AG08396 (cell line): ENCODE measurements around the gene ZSWIM2.
"Not testable (repeated sequence)": the region's sequence is repeated elsewhere in the genome, so short reads cannot be mapped to it uniquely, and the experiment has no call there.

Experiments
- DNase-seq: peaks from one replicate; pipeline ENCODE4 v3.0.0; 2012; ENCODE audit warnings: low spot score, mixed read lengths

The ZSWIM2 gene

DNA sequence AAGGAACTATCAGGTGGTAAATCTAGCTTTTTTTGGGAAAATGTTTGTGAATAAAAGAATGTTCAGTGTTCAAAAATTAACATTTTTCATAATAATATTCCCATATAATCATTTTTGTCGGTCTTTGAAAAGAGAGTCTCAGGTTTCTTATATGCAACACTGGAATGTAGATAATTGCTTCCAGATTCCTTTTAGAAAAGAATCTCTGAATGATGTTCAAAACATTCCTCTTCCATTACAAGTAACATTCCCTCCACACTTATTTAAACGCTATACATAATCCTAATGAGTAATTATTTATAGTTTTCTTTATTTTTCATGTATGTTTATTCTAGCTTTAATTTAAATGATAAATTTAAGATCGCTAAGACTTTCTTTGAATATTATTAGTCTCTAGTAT lies 7.0 kb downstream of the ZSWIM2 start:
- DNase-seq, result peak; percentile 29

DNA sequence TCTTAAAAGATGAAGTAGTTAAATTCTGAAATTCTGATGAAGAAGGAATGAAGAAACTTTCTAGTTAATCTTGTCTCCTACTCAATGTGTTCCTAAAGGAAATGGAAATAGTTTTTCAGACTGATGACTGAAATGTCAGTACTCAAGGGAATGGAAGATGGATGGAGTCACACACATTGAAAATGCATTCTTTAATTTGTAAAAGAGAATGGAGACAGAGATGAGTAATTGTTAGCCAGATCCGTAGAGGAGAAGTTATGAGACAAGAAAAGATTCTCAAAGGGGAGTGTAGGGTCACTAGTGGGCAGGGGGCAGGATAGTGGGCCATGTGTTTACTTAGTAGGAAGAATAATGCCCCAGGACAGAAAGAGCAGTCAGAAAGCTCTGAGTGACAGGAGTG lies 13.3 kb downstream of the ZSWIM2 start:
- no peak for DNase-seq

DNA sequence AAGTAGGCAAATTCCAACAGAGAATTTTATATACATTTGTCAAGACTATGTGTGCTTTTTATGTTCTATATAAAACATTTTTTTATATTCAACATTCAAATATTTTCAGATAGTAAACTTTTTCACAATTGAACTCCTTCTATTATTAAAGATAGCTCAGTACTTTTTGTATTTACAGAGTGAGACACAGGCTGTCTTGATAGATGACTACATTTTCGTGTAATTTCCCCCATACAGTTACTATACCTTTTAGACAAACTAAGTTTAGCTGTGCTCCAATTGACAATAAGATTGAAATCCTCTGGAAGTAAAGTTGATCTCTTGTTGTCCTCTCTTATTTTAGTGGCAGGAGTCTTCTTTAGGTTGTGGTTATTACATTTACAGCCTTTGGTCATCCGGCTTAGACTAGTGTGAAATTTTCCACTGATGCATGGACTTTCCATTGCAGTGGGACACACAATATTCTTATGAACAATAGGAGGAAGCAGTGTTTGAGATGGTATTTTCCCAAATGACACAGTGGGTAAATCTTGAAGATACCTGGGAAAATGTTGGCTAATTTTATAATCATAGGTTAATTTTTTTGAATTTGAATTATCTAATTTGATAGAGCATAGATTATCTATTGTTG lies 21.0 kb downstream of the ZSWIM2 start:
- no peak for DNase-seq

DNA sequence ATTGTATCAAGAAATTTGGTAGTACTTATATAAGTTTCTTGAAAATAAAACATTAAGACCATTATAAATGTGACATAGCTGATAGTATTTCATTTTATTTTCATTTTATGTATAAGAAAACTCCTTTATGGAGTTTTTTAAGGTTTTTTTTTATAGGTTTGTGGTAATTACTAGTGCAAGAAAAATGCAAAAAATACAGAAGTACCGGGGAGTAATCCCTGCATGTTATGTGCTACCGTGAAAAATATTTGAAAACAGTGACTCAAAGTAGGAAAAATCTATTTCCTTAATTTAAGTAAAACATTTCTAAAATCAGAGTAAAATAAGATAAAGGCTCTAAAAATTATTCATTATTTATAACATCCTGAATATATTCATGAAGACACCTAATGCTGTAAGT lies 21.6 kb downstream of the ZSWIM2 start:
- DNase-seq, result peak; percentile 12

DNA sequence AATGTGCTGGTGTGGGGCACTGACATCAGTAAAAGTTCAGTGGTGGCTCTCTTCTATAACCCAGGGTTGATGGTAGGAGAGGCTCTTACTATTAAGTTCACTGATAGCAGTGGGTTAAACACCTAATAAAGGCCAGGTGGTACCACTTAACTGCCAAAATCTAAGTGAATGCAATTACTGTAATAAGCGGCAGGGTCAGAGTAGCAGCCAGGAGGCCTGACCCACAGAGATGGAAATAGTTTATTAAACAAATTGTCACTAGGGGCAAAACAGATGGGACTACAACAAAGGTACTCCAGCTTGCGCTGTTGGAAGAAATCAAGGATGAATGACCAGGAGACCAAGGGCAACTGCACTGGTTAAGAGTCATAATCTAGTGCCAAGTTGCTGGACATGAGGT lies 26.6 kb downstream of the ZSWIM2 start:
- DNase-seq, result no peak

DNA sequence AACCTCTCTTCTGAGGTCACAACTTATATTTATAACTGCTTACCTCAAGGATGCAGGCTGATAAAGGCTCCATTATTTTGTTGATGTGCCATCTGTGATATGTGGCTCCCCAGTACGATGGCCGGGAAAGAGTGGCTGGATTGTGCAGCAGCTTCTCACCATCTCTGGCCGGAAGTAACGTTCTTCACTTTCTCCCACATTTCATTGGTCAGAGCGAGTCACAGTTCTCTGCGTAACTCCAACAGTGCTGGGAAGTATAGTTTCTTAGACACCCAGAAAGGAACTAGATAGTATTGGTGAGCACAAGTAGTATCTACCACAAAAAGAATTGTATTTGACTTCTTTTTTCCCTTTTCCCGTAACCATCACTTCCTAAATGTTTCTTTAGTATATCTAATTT lies 28.7 kb downstream of the ZSWIM2 start:
- DNase-seq, result no peak

DNA sequence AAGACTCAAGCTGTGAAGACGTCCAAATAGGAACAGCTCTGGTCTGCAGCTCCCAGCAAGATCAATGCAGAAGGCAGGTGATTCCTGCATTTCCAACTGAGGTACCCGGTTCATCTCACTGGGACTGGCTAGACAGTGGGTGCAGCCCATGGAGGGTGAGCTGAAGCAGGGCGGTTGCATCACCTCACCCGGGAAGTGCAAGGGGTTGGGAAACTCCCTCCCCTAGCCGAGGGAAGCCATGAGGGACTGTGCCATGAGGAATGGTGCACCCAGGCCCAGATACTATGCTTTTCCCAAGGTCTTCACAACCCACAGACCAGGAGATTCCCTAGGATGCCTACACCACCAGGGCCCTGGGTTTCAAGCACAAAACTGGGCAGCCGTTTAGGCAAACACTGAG lies 37.2 kb downstream of the ZSWIM2 start:
- DNase-seq, result not testable (repeated sequence)

DNA sequence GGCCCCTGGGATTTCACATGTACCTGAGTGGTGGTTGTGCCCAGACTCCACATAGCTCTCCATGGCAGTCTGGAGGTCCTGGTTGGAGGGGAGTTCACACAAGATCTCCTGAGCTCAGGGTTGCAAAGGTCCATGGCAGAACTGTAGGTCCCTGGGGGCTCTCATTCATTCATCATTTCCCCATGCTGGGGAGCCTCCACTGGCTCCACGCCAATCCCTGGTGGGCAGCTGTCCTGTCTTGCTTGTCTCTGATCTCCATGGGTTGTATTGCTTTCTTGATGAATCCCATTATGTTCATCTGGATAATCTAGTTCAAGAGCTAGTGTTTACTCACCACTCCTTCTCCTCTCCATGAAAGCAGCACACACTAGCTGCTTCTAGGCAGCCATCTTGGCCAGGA lies 42.4 kb downstream of the ZSWIM2 start:
- no peak for DNase-seq

DNA sequence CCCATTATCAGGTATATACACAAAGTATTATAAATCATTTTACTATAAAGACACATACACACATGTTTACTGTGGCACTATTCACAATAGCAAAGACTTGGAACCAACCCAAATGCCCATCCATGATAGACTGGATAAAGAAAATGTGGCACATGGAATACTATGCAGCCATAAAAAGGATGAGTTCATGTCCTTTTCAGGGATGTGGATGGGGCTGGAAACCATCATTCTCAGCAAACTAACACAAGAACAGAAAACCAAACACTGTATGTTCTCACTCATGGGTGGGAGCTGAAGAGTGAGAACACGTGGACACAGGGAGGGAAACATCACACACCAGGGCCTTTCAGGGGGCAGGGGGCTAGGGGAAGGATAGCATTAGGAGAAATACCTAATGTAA lies 50.4 kb downstream of the ZSWIM2 start:
- not testable (repeated sequence) for DNase-seq

DNA sequence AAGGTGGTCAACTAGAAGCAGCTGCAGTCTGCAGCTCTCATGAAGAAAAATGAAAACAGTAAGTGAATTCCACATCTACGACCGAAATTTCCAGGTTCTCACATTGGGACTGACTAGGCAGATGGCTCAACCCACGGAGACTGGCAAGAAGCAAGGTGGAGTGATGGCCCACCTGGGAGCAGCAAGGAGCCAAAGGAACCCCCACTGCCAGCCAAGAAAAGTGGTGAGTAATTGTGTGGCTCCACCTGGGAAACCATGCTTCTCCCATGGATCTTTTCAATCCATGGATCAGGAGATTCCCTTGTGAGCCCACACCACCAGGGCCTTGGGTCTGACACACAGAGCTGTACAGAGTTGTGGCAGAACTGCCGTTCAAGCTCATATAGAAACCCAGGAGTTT lies 64.0 kb downstream of the ZSWIM2 start:
- no peak for DNase-seq

DNA sequence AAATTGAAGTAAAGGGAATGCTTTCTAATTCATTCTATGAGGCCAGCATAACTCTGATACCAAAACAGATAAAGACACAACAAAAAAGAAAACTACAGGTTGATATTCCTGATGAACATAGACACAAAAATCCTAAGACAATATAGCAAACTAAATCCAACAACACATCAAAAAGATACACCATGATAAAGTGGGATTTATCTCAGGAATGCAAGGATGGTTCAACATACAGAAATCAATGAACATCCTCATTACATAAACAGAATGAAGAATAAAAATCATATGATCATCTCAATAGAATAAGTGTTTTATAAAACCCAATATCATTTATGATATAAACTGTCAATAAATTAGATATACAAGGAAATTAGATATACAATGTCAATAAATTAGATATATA lies 65.7 kb downstream of the ZSWIM2 start:
- no peak for DNase-seq

DNA sequence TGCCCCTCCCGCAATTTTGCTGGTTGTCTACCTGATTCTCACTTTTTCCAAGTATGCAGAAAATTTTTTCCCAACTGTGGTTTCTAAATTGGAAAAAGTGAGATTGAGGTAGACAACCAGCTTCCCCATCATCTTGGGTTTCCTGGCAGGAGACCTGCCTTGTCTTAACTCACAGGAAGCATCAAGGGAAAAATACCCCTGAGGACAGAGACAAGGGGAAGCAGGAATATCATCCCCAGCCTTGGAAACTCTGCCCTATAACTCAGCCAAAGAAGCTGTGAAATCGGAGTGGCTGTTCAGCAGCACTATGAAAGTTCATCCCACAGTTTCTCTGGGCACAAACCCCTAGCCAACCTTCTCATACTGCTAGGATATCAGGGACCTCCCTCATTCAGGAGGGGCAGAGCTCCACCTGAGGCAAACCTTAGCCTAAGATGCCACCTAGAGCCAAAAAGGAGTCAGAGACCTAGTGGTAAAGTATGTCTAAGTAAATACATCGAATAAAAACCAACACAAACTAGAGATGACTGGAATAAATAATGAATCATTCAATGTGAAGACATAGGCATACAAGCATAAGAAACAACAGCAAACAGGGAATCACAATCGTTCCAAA lies 68.2 kb downstream of the ZSWIM2 start:
- DNase-seq, result no peak
